NCI-H2081 (cell line): ENCODE measurements around the gene TFAP2A.
A peak's percentile ranks its signal among the peaks of the same experiment; 100 is the strongest.

ENCODE experiments used
- DNase-seq, 2 experiments: peaks; one replicate each; lab custom pipeline; 2025; lab: John Stamatoyannopoulos, UW

Gene TFAP2A

DNA sequence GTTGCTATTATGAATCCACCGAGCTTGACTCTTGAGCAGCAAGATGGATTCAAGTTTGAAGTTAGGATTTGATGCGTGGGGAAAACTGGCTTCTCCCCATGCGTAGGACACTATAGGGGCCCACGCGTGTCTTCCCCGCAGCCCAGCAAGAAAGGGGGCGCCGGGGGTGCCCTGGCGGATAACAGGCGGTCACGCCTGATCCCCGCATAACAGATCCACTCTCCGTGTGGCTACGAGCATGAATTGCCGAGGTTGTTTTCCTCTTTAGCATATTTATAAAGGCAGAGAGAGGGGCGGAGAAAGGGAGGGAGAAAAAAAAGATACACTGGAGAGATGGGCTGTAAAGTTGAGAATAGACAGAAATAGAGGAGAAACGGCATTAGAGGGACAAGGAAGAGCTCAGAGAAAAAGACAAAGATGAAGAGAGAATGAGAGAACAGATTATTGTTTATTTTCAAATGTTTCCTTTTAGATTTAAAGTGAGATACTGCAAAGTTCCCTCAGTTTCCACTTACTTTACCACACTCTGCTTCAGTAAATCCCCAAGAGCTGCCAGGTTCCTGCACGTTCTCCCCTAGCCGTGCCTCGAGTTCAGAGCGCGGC lies 32.0 kb downstream of the TFAP2A start:
- peak in 1 of 2 experiments; percentile 52 for DNase-seq

- DNase-seq, result peak in 1 of 2 experiments; percentile 59
Measured at GRCh38 chr6:10382322-10382721, 32.6 kb downstream of the TFAP2A start.

- no peak for DNase-seq
Measured at GRCh38 chr6:10381830-10382208, 33.1 kb downstream of the TFAP2A start.

DNA sequence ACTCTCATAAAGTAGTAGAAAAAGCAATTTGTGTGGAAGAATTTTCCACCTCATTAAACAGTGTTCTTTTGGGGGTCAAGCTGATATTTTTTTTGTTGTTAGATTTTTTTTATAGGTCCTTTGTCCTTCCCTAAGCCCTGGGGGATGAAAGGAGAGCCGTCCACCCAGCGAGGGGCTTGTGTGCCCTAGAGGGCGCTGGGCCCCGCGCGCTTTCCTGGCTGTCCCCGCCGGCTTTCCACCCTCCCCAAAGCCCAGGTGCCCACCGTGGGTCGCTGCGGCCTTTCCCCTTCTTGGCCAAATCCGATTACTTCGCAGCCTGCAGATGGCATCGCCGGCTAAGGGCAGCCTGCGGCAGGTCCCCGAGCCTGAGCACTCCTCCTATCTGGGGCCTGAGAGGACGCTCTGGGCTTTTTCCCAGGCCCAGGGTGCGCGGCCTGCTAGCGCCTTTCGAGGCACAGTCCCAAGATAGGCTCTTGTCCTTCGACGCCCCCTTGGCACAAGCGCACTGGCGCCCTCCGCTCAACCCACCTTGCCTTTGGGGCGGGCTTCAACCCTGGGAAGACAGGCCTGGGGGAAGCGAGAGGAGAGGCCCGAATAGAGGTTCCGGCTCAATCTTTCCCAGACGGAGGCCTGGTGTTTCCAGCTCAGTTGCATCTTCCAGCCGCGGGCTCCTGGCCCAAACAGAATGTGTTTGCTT lies 33.6 kb downstream of the TFAP2A start:
- peak in 1 of 2 experiments; percentile 37 for DNase-seq

DNA sequence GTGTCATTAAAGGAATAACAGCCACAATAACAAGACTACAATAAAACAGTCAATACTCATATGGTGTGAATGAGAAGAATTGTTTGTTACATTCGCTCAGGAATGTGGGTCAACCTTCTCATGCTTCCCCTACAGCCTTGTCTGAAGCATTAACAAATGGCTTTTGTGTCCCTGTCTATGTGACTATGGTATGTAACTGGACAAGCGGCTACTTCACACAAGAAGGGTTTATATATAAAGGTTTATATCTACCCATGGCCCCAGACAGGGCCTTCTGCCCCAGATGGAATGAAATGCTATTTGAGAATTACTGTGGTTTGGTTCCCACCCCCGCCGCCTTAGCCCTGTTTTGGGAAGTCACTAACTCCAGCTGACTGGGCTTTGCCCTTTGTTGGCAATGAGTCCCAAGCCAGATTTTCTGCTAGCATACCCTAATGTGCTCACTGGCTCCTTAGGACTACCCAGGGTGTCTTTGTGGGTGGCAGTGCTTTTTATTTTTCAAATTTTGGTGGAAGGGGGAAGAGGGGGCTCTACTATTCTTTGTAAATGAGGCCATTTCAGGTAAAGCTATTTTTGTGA lies 39.4 kb downstream of the TFAP2A start:
- DNase-seq, result no peak

- no peak for DNase-seq
Measured at GRCh38 chr6:10373642-10374359, 41.1 kb downstream of the TFAP2A start.

GRCh38 chr6:10369896-10370295 lies 45.0 kb downstream of the TFAP2A start:
- DNase-seq, result no peak

DNA sequence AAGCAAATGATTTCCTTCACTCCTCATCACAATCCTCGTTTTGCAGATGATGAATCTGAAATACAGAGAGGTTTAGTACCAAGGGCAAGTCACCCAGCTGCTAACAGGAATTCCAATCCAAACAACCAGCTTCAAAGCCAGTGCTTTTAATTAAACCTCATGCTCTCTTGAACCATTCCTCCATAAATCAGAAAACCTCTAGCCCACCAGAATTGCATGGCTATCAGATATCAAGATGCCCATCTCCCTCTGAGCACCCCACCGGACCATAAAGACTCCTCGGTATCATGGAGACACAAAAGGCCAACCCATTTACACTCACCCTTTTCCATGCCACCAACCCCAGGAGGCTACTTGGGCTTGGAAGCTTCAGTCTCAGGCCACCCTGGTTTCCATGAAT lies 46.0 kb downstream of the TFAP2A start:
- no peak for DNase-seq

GRCh38 chr6:10363911-10364310 lies 51.0 kb downstream of the TFAP2A start:
- DNase-seq, result no peak

DNA sequence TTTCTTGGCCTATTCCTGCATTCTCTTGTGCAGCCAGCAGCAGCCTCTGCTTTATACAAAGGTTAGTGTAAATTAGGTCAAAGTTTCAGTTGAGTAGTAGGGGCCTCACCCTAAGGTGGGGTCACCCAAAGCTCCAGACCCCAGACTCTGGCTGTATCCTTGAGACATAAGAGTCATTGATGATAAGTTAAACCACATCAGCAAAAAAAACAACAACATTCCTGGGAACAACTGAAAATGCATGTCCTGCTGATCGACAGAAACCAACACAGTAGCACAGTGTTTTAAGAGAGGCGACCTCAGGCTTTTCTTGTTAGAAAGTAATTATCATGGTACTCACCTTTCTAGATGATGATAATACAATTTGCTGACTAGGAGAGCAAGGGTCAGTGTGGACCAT lies 52.6 kb downstream of the TFAP2A start:
- DNase-seq, result no peak

DNA sequence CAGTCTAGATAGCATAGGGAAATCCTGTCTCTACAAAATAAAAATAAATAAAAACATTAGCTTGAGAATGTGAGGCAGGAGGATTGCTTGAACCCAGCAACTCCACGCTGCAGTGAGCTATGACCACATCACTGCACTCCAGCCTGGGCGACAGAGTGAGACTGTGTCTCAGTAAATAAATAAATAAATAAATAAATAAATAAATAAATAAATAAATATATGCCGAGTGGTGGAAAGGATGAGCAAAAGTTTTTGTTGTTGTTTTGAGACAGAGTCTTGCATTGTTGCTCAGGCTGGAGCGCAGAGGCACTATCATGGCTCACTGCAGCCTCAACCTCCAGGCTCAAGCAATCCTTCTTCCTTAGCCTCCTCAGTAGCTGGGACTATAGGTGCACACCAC lies 53.4 kb downstream of the TFAP2A start:
- no peak for DNase-seq

DNA sequence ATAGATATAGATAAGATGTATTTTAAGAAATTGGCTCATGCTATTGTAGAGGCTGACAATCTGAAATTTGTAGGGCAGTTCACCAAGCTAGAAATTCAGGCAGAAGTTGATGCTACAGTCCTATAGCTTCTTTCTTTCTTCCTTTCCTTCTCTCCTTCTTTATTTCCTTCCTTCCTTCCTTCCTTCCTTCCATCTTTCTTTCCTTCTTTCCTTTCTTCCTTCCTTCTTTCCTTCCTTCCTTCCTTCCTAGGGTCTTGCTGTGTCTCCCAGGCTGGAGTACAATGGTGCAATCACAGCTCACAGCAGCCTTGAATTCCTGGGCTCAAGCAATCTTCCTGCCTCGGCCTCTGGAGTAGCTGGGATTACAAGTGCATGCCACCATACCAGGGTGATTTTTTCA lies 55.3 kb downstream of the TFAP2A start:
- DNase-seq, result no peak

DNA sequence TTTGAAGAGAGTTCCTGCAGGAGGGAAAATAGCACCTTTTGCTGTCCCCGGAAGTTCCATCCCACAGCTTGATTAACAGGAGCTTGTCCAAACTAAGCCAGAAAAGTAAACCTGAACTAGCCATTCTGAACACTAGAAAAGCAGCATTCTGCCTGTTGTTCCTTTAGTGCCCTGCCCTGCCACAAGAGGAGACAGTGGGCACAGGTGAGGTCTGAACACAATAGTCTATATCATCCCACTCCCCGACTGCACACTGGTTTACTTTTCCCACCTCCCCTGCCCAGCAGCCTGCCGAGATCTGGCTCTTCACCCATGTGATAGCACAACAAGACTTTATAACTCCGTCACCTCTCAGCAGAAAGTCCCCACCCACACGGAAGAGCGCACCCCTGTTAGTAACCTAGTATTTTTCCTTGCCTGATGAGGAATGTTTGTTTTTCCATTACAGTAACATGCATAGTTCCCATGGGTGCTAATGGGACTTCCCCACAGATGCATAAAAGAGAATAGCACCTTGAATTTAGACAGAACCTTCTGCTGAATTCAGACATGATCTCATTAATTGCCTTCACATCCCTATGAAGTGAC lies 59.7 kb downstream of the TFAP2A start:
- DNase-seq, result no peak

- DNase-seq, result no peak
Measured at GRCh38 chr6:10351791-10352190, 63.1 kb downstream of the TFAP2A start.

- DNase-seq, result no peak
Measured at GRCh38 chr6:10350720-10351119, 64.2 kb downstream of the TFAP2A start.

DNA sequence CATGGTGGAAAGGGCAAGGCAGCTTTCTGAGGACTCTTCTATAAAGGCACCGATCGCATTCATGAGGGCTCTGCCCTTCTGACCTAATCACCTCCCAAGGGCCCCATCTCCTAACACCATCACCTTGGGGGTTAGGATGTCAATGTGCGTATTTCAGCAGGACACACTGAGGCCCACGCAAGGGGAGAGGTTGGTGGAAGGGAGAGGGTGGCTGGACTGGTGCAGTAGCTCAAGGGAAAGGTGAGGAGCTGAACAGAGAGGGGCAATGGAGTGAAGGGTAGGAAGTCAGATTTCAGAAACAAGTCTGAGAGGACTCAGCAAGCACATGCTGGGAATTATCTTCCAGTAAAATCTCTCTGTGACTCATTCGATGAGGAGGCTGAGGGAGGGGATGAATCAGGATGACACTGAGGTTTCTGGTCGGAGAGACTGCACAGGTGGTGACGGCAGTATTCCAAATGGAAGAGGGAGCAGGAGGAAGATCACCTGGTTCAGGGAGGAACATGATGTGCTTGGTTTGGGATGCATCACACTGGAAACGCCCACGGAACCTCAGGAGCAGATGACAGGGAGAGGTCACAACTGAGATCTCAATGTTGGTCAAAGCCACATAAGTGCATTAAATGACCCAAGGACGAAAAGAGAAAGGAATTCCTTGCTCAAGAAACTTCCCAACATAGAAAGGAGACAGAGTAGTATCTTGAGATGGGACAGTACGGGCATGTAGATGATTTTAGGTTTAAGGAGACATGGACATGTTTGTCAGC lies 67.1 kb downstream of the TFAP2A start:
- no peak for DNase-seq
